Right lobe of liver (tissue), 4 donors: ENCODE results near the gene CTF1.

Source experiments
- CTCF ChIP-seq, 4 donors: fragments of 200-600 bp in 3 of 4; fragments of 450-650 bp in 1 of 4; IDR thresholded peaks; one replicate each; pipeline versions ENCODE4 v1.5.1 to v1.8.0; 2016 to 2022; ENCODE audit warnings: antibody characterized with exemption in 4 of 4, mild to moderate bottlenecking in 2 of 4
- POLR2A ChIP-seq: fragments of 450-650 bp; IDR thresholded peaks from one replicate; pipeline ENCODE4 v1.6.1; 2017; ENCODE audit warnings: antibody characterized with exemption, mild to moderate bottlenecking
- donor health status: DM: no; HTN: no; CAD: no.
- donor health status: DM: no; HTN: no; CAD: no.
- donor health status: DM: no; HTN: yes; CAD: no.

GRCh38 chr16:30925995-30926811, 29.8 kb downstream of the CTF1 start:
- TF ChIP-seq POLR2A, result no peak
- no peak for TF ChIP-seq CTCF (IDR thresholded peaks at IDR 0.05)
